ENCODE results near the gene KLF6.

DNA sequence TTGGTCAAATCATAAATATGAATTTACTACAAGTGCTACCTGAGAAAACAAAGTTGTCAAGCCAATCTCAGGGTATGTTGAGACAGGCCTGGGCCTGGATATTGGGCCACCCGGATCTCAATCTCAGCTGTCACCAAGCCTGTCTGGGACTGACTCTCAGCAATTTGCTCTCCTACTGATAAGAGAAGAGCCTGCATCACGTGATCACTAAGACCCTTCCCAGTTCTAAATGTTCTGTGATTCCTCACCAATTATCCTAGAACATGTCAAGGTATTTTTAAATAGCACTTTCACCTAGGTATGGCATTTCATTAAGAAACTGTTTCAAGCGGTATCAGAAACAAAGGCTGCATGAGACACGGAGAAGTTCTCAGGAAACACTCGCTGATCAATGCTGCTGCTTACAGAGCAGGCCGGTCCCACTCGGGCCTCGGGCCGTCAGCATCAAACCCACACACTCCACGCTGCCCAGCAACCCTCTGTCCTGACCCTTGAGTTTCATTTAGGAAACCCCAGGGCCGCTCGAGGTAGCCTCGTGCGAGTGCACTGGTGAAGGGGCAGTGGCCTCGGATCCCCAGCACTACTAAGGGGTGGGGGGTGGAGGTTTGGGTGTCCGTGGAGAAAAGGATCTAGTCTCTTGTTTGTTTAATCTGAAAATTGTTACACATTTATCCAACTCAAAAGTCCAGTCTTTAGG lies 4.1 kb downstream of the KLF6 start:
- TF ChIP-seq EP300 (IDR thresholded peaks at IDR 0.05; ENCODE audit: low read depth) = no peak
- TF ChIP-seq, protein P1, sequence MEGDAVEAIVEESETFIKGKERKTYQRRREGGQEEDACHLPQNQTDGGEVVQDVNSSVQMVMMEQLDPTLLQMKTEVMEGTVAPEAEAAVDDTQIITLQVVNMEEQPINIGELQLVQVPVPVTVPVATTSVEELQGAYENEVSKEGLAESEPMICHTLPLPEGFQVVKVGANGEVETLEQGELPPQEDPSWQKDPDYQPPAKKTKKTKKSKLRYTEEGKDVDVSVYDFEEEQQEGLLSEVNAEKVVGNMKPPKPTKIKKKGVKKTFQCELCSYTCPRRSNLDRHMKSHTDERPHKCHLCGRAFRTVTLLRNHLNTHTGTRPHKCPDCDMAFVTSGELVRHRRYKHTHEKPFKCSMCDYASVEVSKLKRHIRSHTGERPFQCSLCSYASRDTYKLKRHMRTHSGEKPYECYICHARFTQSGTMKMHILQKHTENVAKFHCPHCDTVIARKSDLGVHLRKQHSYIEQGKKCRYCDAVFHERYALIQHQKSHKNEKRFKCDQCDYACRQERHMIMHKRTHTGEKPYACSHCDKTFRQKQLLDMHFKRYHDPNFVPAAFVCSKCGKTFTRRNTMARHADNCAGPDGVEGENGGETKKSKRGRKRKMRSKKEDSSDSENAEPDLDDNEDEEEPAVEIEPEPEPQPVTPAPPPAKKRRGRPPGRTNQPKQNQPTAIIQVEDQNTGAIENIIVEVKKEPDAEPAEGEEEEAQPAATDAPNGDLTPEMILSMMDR (IDR thresholded peaks at IDR 0.05) = no peak

Data from transverse colon (tissue), 3 donors.